ENCODE measurements around the gene ATP13A1.
A peak's percentile ranks its signal among the peaks of the same experiment; 100 is the strongest.
"Not testable (repeated sequence)": the region's sequence is repeated elsewhere in the genome, so short reads cannot be mapped to it uniquely, and the experiment has no call there.

The ATP13A1 gene

GRCh38 chr19:19663256-19664120, at the start of gene ATP13A1:
ATP13A1 (minus strand) TSS chr19:19663676; CDS start chr19:19663666, 10 bp downstream.
- DNase-seq: peak; percentile 97 to 98
- TF ChIP-seq GATA1 (IDR thresholded peaks at IDR 0.05; ENCODE audit: low read depth, low read length) (no peak), POLR2A (IDR thresholded peaks at IDR 0.05; ENCODE audit: low read length) (peak; percentile 85)

GRCh38 chr19:19711934-19712828, 48.7 kb upstream of the ATP13A1 start:
- TF ChIP-seq POLR2A (IDR thresholded peaks at IDR 0.05; ENCODE audit: low read length) (no peak), GATA1 (IDR thresholded peaks at IDR 0.05; ENCODE audit: low read depth, low read length) (no peak)
- DNase-seq: no peak

GRCh38 chr19:19711306-19711933, 47.9 kb upstream of the ATP13A1 start:
- peak in 1 of 2 experiments; percentile 4 for DNase-seq
- no peak for TF ChIP-seq GATA1 (IDR thresholded peaks at IDR 0.05; ENCODE audit: low read depth, low read length)

- no peak for DNase-seq
- no peak for TF ChIP-seq GATA1 (IDR thresholded peaks at IDR 0.05; ENCODE audit: low read depth, low read length)
- TF ChIP-seq POLR2A (IDR thresholded peaks at IDR 0.05; ENCODE audit: low read length): no peak
Observed at GRCh38 chr19:19710506-19710905, 47.0 kb upstream of the ATP13A1 start.

GRCh38 chr19:19704836-19705235, 41.4 kb upstream of the ATP13A1 start:
- TF ChIP-seq POLR2A (IDR thresholded peaks at IDR 0.05; ENCODE audit: low read length): no peak
- no peak for TF ChIP-seq GATA1 (IDR thresholded peaks at IDR 0.05; ENCODE audit: low read depth, low read length)
- no peak for DNase-seq

- not testable (repeated sequence) for DNase-seq
Observed at GRCh38 chr19:19700493-19700892, 37.0 kb upstream of the ATP13A1 start.

GRCh38 chr19:19697589-19697988, 34.1 kb upstream of the ATP13A1 start:
- no peak for TF ChIP-seq POLR2A (IDR thresholded peaks at IDR 0.05; ENCODE audit: low read length)
- TF ChIP-seq GATA1 (IDR thresholded peaks at IDR 0.05; ENCODE audit: low read depth, low read length): no peak
- no peak for DNase-seq

GRCh38 chr19:19696386-19696785, 32.9 kb upstream of the ATP13A1 start:
- TF ChIP-seq GATA1 (IDR thresholded peaks at IDR 0.05; ENCODE audit: low read depth, low read length): no peak
- TF ChIP-seq POLR2A (IDR thresholded peaks at IDR 0.05; ENCODE audit: low read length): no peak
- DNase-seq: no peak

GRCh38 chr19:19691683-19692082, 28.2 kb upstream of the ATP13A1 start:
- no peak for DNase-seq
- TF ChIP-seq GATA1 (IDR thresholded peaks at IDR 0.05; ENCODE audit: low read depth, low read length) (no peak), POLR2A (IDR thresholded peaks at IDR 0.05; ENCODE audit: low read length) (no peak)

GRCh38 chr19:19689023-19689422, 25.5 kb upstream of the ATP13A1 start:
- peak in 1 of 2 experiments; percentile 41 for DNase-seq

- no peak for TF ChIP-seq POLR2A (IDR thresholded peaks at IDR 0.05; ENCODE audit: low read length)
- TF ChIP-seq GATA1 (IDR thresholded peaks at IDR 0.05; ENCODE audit: low read depth, low read length): no peak
- DNase-seq: peak; percentile 51 to 61
Observed at GRCh38 chr19:19687090-19687489, 23.6 kb upstream of the ATP13A1 start.

- no peak for DNase-seq
- TF ChIP-seq POLR2A (IDR thresholded peaks at IDR 0.05; ENCODE audit: low read length) (no peak), GATA1 (IDR thresholded peaks at IDR 0.05; ENCODE audit: low read depth, low read length) (no peak)
Observed at GRCh38 chr19:19686580-19686979, 23.1 kb upstream of the ATP13A1 start.

GRCh38 chr19:19686119-19686518, 22.6 kb upstream of the ATP13A1 start:
- not testable (repeated sequence) for DNase-seq

Data from erythroblast (primary cell).